HCT116 (cell line): ENCODE results near the gene BNC2. TPM values are rescaled to one million over a fixed set of nuclear protein-coding genes. Genes with fewer than 3 reads are reported as not detected.

Experiments used
- ATAC-seq: fragments of 200-7000 bp; cut with Tn5 transposase; 2 replicates; pipeline ENCODE4 v1.9.1; 2020; ENCODE audit warnings: mild to moderate bottlenecking, moderate library complexity
- BruUV-seq: library from RNA; stranded (reverse); fragments of 400-500 nt; replicated peaks from 2 replicates; lab custom pipeline; 2021; lab: Mats Ljungman, UMichigan
- CTCF ChIA-PET: fragments of 300-600 bp; sonication (Branson Sonifier 250); formaldehyde crosslinking; loops from one replicate; lab custom pipeline; 2021; ENCODE audit warnings: antibody characterized with exemption; lab: Charles Lee
- POLR2A ChIA-PET: fragments of 300-600, 350-600 bp; sonication (Branson Sonifier 250); formaldehyde crosslinking; loops from one replicate; lab custom pipeline; 2021; ENCODE audit warnings: antibody characterized with exemption; lab: Charles Lee
- RAD21 ChIA-PET, 2 experiments: fragments of 300-600 bp; sonication (Branson Sonifier 250); formaldehyde crosslinking; loops; one replicate each; lab custom pipeline; 2023; ENCODE audit warnings: low total read pairs in 2 of 2; ENCODE audit not compliant: uncharacterized antibody in 2 of 2, unreplicated experiment in 2 of 2, low non-redundant PET in 1 of 2; lab: Charles Lee
- DNase-seq: peaks from one replicate; pipeline ENCODE4 v3.0.0-alpha.2; 2010; ENCODE audit warnings: low read depth, low spot score
- H2AFZ ChIP-seq: fragments of 200-600 bp; shearing (Covaris generic), sonication (generic); 2 replicates; pipeline ENCODE4 v1.6.1; 2017; ENCODE audit warnings: low read depth, mixed run types, mixed read lengths, antibody characterized with exemption, low read length; ENCODE audit not compliant: poor library complexity, severe bottlenecking
- H3K27ac ChIP-seq: 2 replicates; pipeline ENCODE4 v1.5.1; 2012; ENCODE audit warnings: low read depth, low read length
- H3K27me3 ChIP-seq: fragments of 200-600 bp; sonication (generic); 2 replicates; pipeline ENCODE4 v1.6.1; 2016; ENCODE audit warnings: mixed run types, low read length, mixed read lengths; ENCODE audit not compliant: insufficient read depth
- H3K36me3 ChIP-seq, 2 experiments: fragments of 200-500 bp in 1 of 2; fragments of 200-600 bp in 1 of 2; sonication (Bioruptor generic) in 1 of 2; sonication (generic) in 1 of 2; 2 replicates each; pipeline versions ENCODE4 v1.5.1 to v1.6.1; 2014 to 2016; ENCODE audit warnings: low read length in 2 of 2, inconsistent platforms in 1 of 2, mixed read lengths in 1 of 2, mixed run types in 1 of 2; ENCODE audit not compliant: insufficient read depth in 2 of 2, control insufficient read depth in 1 of 2
- H3K4me1 ChIP-seq, 2 experiments: fragments of 200-600 bp in 1 of 2; sonication (generic) in 1 of 2; 2 replicates each; pipeline versions ENCODE4 v1.5.1 to v1.6.1; 2012 to 2017; ENCODE audit warnings: low read length in 2 of 2, inconsistent platforms in 1 of 2, mild to moderate bottlenecking in 1 of 2, mixed read lengths in 1 of 2, mixed run types in 1 of 2, moderate library complexity in 1 of 2; ENCODE audit not compliant: insufficient read depth in 2 of 2, control insufficient read depth in 1 of 2
- H3K4me2 ChIP-seq: fragments of 200-600 bp; sonication (generic); 2 replicates; pipeline ENCODE4 v1.6.1; 2017; ENCODE audit warnings: mixed run types, low read length, mixed read lengths
- H3K4me3 ChIP-seq, 2 experiments: fragments of 200-600 bp in 1 of 2; sonication (generic) in 1 of 2; replicated peaks in 1 of 2; 2 replicates each; pipeline ENCODE4 v1.5.1; 2011 to 2016; ENCODE audit warnings: low read length in 2 of 2, control low read depth in 1 of 2, low read depth in 1 of 2, mild to moderate bottlenecking in 1 of 2, mixed read lengths in 1 of 2, mixed run types in 1 of 2
- H3K79me2 ChIP-seq: fragments of 200-600 bp; sonication (generic); 2 replicates; pipeline ENCODE4 v1.6.1; 2017; ENCODE audit warnings: mild to moderate bottlenecking, mixed run types, low read length, moderate library complexity, mixed read lengths; ENCODE audit not compliant: insufficient read depth
- H3K9ac ChIP-seq: fragments of 200-600 bp; sonication (generic); 2 replicates; pipeline ENCODE4 v1.6.1; 2016; ENCODE audit warnings: low read length, mixed read lengths
- H3K9me2 ChIP-seq: fragments of 200-600 bp; sonication (generic), shearing (Covaris generic); 2 replicates; pipeline ENCODE4 v1.6.1; 2017; ENCODE audit warnings: mixed run types, mild to moderate bottlenecking, moderate library complexity; ENCODE audit not compliant: insufficient read depth
- H3K9me3 ChIP-seq, 2 experiments: fragments of 200-500 bp in 1 of 2; fragments of 200-600 bp in 1 of 2; sonication (Bioruptor generic) in 1 of 2; sonication (generic) in 1 of 2; 2 replicates each; pipeline ENCODE4 v1.6.1; 2014 to 2017; ENCODE audit warnings: low read length in 2 of 2, mixed read lengths in 2 of 2, inconsistent platforms in 1 of 2, low read depth in 1 of 2, mild to moderate bottlenecking in 1 of 2, mixed run types in 1 of 2, moderate library complexity in 1 of 2; ENCODE audit not compliant: control insufficient read depth in 1 of 2, insufficient read depth in 1 of 2
- H4K20me1 ChIP-seq: fragments of 200-600 bp; sonication (generic), shearing (Covaris generic); 2 replicates; pipeline ENCODE4 v1.6.1; 2017; ENCODE audit warnings: mixed run types, mild to moderate bottlenecking, moderate library complexity; ENCODE audit not compliant: insufficient read depth
- CEBPB ChIP-seq: IDR thresholded peaks from 2 replicates; pipeline ENCODE4 v1.6.1; 2012; ENCODE audit warnings: low read depth
- ELF1 ChIP-seq: IDR thresholded peaks from 2 replicates; pipeline ENCODE4 v1.6.1; 2012; ENCODE audit warnings: low read depth, borderline replicate concordance
- EZH2phosphoT487 ChIP-seq: fragments of 200-600 bp; IDR thresholded peaks from 2 replicates; pipeline ENCODE4 v1.6.1; 2018; ENCODE audit warnings: antibody characterized with exemption, borderline replicate concordance
- JUND ChIP-seq: IDR thresholded peaks from 2 replicates; pipeline ENCODE4 v1.6.1; 2012
- SRF ChIP-seq: IDR thresholded peaks from 2 replicates; pipeline ENCODE4 v1.6.1; 2012; ENCODE audit warnings: low read depth
- TCF7L2 ChIP-seq: IDR thresholded peaks from 2 replicates; pipeline ENCODE4 v1.7.0; 2011; ENCODE audit warnings: borderline replicate concordance, inconsistent platforms; ENCODE audit not compliant: insufficient read depth, insufficient read length; ENCODE audit errors: extremely low read depth
- YY1 ChIP-seq: IDR thresholded peaks from 2 replicates; pipeline ENCODE4 v1.6.1; 2011; ENCODE audit warnings: low read length, low read depth, moderate library complexity, mild to moderate bottlenecking; ENCODE audit not compliant: insufficient replicate concordance; ENCODE audit errors: extremely low read depth
- ZFX ChIP-seq: fragments of 450-650 bp; IDR thresholded peaks from 2 replicates; pipeline ENCODE4 v1.6.1; 2017
- ZNF274 ChIP-seq: fragments of 200-500 bp; sonication (Bioruptor generic); IDR thresholded peaks from 2 replicates; pipeline ENCODE4 v1.6.1; 2014; ENCODE audit warnings: mild to moderate bottlenecking, low read depth, low read length, inconsistent platforms
- intact Hi-C: fragments of 100-400 bp; cut with micrococcal nuclease; formaldehyde crosslinking; loops from 2 replicates; pipeline ENCODE4 v1.10.0; 2022
- total RNA-seq: library from RNA; stranded (reverse); gene quantifications from one replicate; pipeline ENCODE4 v1.2.1, GENCODE V29; 2021; ENCODE audit not compliant: unreplicated experiment
- TF ChIP-seq, protein P1 (sequence below): IDR thresholded peaks from 2 replicates; pipeline ENCODE4 v1.6.1; 2012; ENCODE audit warnings: low read depth

The BNC2 gene
- total RNA-seq, 1 experiment from 2014 or later = 0.37 TPM

DNA sequence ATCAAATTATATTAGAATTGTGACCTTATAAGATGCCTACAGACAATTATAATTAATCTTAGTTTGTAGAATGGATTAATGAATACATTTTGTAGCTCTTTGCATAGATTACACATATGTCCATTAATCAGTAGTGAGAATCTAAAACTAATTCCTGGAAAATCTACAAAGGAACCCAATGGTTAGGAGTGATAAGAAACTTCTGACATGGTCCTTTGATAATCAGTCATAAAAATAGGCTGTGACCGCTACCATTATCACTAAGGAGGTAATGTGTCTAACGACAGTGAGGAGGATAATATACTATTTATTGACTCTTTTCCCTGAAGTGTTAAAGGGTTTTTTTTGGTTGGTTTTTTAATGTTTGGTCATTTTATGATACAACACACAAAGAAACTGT, 46.6 kb downstream of the BNC2 start (continued):
- TF ChIP-seq, protein P1, sequence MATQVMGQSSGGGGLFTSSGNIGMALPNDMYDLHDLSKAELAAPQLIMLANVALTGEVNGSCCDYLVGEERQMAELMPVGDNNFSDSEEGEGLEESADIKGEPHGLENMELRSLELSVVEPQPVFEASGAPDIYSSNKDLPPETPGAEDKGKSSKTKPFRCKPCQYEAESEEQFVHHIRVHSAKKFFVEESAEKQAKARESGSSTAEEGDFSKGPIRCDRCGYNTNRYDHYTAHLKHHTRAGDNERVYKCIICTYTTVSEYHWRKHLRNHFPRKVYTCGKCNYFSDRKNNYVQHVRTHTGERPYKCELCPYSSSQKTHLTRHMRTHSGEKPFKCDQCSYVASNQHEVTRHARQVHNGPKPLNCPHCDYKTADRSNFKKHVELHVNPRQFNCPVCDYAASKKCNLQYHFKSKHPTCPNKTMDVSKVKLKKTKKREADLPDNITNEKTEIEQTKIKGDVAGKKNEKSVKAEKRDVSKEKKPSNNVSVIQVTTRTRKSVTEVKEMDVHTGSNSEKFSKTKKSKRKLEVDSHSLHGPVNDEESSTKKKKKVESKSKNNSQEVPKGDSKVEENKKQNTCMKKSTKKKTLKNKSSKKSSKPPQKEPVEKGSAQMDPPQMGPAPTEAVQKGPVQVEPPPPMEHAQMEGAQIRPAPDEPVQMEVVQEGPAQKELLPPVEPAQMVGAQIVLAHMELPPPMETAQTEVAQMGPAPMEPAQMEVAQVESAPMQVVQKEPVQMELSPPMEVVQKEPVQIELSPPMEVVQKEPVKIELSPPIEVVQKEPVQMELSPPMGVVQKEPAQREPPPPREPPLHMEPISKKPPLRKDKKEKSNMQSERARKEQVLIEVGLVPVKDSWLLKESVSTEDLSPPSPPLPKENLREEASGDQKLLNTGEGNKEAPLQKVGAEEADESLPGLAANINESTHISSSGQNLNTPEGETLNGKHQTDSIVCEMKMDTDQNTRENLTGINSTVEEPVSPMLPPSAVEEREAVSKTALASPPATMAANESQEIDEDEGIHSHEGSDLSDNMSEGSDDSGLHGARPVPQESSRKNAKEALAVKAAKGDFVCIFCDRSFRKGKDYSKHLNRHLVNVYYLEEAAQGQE = no peak
- TF ChIP-seq TCF7L2 (no peak), EZH2phosphoT487 (no peak), YY1 (no peak), ELF1 (no peak), JUND (no peak), SRF (no peak), CEBPB (no peak), ZNF274 (no peak)

DNA sequence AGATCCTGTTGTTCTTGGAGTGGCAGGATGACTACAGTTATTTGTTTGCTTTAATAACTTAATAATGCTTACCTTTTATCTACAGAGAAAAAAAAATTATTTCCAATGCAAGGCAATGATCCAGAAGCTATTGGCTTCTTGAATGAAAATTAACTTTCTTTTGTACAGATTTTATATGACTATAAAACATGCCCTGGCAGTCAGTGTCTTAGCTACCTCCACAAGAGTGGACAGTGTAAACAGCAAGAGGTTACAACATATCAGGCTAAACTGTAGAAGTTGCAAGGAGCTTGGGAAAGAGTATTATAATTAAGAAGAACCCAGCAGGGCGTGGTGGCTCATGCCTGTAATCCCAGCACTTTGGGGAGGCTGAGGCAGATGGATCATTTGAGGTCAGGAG, 49.1 kb downstream of the BNC2 start:
- Histone ChIP-seq H3K9me3 (no peaks in the 10 kb centered on the region), H3K79me2 (no peaks in the 10 kb centered on the region), H3K4me1 (no peaks in the 10 kb centered on the region), H3K4me3 (no peak overlapping the region), H3K27ac (no peak overlapping the region), H3K27me3 (0 out of 2 replicates have a peak, but pooled peaks cover 5% of the 10 kb centered on the region), H3K4me2 (no peak overlapping the region), H4K20me1 (no peaks in the 10 kb centered on the region), H3K36me3 (no peaks in the 10 kb centered on the region), H3K9ac (no peak overlapping the region), H3K9me2 (no peaks in the 10 kb centered on the region), H2AFZ (no peak overlapping the region)
- intact Hi-C loops = no loop called here
- ChIA-PET POLR2A (no interaction called here), CTCF (no interaction called here), RAD21 (no interaction called here)
- DNase-seq (no peak), ATAC-seq (no peak)
- TF ChIP-seq SRF = no peak
- TF ChIP-seq ZFX = no peak
- BruUV-seq = no TSS peak
